AG04449 (cell line): ENCODE results near the gene PCNX4.

Experiments
- CTCF ChIA-PET: fragments of 350-600 bp; formaldehyde crosslinking; extraction: SDS; loops from one replicate; lab custom pipeline; 2021; ENCODE audit warnings: antibody characterized with exemption; lab: Yijun Ruan, JAX
- POLR2A ChIA-PET: fragments of 400-600, 350-600 bp; formaldehyde crosslinking; extraction: SDS; loops from one replicate; lab custom pipeline; 2020; ENCODE audit warnings: antibody characterized with exemption, inconsistent platforms; lab: Yijun Ruan, JAX
- DNase-seq: peaks from one replicate; pipeline ENCODE4 v3.0.0-alpha.2; 2010; ENCODE audit warnings: low read depth, low spot score
- H3K4me3 ChIP-seq: 2 replicates; pipeline ENCODE4 v1.5.1; 2011; ENCODE audit warnings: low read depth, mild to moderate bottlenecking, control low read depth, low read length
- TF ChIP-seq, protein P1 (sequence below): IDR thresholded peaks from one replicate; pipeline ENCODE4 v1.5.1; 2011; ENCODE audit warnings: mild to moderate bottlenecking, moderate library complexity, low read length, control low read depth, inconsistent platforms; ENCODE audit not compliant: insufficient read depth; ENCODE audit errors: missing control alignments

Gene PCNX4

DNA sequence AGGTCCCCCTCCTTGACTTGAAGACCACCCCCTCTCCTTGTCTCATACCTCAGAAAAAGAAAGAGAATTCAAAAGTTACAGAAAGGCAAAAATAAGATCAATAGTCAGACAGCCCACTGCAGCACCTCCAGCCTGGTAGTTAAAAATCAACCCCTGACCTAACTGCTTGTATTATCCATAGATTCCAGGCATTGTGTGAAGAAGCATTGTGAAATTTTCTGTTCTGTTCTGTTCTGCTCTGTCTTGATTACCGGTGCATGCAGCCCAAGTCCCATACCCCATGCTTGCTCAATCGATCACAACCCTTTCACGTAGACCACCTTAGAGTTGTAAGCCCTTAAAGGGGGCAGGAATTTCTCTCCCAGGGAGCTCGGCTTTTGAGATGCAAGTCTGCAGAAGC is 79.2 kb downstream of the PCNX4 start:
- DNase-seq, result no peak
- CTCF ChIA-PET, result interaction anchor here (1.4 kb wide), 2 partner anchors 75 to 106 kb away, joined by 3 read pairs; no protein-coding TSS in a partner anchor
- H3K4me3 ChIP-seq, result no peak overlapping the region
- TF ChIP-seq, protein P1, sequence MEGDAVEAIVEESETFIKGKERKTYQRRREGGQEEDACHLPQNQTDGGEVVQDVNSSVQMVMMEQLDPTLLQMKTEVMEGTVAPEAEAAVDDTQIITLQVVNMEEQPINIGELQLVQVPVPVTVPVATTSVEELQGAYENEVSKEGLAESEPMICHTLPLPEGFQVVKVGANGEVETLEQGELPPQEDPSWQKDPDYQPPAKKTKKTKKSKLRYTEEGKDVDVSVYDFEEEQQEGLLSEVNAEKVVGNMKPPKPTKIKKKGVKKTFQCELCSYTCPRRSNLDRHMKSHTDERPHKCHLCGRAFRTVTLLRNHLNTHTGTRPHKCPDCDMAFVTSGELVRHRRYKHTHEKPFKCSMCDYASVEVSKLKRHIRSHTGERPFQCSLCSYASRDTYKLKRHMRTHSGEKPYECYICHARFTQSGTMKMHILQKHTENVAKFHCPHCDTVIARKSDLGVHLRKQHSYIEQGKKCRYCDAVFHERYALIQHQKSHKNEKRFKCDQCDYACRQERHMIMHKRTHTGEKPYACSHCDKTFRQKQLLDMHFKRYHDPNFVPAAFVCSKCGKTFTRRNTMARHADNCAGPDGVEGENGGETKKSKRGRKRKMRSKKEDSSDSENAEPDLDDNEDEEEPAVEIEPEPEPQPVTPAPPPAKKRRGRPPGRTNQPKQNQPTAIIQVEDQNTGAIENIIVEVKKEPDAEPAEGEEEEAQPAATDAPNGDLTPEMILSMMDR, result no peak
- POLR2A ChIA-PET, result no interaction called here

DNA sequence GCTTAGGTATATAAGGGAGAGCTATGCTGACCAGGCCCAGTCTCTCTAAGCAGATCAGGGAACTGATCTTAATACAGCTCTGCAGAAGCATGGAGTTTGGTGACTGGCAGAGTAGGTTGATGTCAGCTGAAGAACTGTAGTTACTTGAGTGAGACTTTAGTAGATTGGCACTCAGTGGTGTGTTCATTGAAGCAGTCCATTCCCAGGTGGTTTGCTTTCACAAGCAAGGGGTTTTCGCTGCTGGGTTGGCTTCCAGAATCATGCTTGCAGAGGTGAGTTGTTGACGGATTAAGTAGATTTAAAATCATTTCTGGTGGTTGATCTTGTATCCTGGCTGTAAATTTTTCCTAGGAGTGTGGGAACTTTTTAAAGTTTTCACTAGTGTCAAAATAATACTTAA is 80.0 kb downstream of the PCNX4 start:
- no peak for DNase-seq
- POLR2A ChIA-PET, result no interaction called here
- TF ChIP-seq, protein P1, result no peak
- CTCF ChIA-PET, result interaction anchor here (0.9 to 1.4 kb wide), 3 partner anchors 9 to 107 kb away, joined by 3 to 4 read pairs (median 3); no protein-coding TSS in a partner anchor
- no peak overlapping the region for H3K4me3 ChIP-seq

DNA sequence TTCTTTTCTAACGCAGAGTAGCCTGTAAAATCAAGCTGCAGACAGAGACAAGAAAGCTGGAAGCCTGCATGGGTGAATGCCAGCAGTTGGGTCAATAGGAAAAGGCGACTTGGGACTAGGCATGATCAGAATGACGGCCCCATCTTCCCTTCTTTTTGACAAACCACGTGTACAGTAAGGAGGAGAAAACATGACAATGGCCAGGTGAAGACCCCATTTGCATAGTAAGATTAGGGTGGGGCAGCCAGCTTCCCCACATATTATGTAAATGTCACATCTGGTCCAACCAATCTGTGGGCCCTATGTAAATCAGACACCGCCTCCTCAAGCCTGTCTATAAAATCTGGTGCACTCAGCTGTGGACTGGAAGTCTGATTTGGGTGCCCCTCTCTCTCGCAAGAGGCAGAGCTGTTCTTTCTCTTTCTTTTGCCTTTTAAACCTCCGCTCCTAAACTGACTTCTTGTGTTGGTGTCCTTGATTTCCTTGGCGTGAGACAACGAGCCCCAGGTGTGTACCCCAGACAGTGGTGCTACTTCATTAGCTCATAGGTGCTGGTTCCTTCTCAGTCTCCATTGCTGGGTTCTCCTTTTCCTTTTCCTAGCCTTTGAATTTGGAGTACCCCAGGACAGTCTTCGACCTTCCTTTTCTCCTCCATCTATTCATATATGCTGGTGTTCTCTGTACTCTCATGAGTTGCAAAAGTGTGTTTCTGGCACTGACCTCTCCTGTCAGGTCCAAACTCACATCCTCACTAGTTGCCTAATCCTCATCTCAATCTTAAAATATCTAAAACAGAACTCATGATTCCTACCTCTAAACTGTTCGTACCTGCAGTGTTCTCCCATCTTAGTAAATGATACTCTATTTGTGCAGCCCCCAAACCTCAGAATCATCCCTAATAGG is 82.9 kb downstream of the PCNX4 start:
- TF ChIP-seq, protein P1, result no peak
- no peak overlapping the region for H3K4me3 ChIP-seq
- CTCF ChIA-PET, result interaction anchor here (1.2 to 1.8 kb wide), 2 partner anchors 10 to 110 kb away, joined by 3 to 6 read pairs; no protein-coding TSS in a partner anchor
- POLR2A ChIA-PET, result no interaction called here
- DNase-seq, result no peak

DNA sequence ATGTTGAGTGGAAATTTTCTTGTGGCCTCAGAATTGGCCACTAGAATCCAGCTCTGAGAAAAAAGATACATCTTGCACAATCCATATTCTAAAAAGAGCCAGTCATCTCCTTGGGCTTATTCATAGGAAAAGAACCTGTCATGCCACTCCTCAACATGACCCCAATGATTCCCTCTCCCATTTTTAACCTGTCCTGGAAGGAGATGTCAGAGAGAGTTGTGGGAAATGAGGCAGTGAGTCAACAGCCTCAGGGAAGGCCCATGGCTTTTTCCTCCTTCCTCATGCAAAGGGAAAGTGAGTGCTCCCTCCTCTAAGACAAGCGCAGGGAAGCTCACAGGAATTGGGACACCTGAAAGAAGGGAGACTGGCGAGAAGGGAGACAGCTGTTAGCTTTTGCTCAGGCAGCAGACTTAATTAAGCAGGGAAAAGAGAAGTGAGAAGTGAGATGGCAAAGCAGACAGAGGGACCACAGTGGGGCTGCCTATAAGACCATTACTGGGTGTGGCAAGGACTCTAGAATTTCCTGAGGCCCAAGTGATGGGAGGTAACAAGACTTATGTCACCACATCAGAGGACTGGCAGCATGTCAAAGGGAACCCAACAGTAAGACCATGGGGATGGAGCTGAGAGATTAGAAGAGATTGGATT is 83.7 kb downstream of the PCNX4 start:
- POLR2A ChIA-PET, result no interaction called here
- TF ChIP-seq, protein P1, result no peak
- H3K4me3 ChIP-seq, result no peak overlapping the region
- CTCF ChIA-PET, result interaction anchor here (1.2 to 1.8 kb wide), 2 partner anchors 9 to 111 kb away, joined by 3 to 6 read pairs; no protein-coding TSS in a partner anchor
- no peak for DNase-seq

DNA sequence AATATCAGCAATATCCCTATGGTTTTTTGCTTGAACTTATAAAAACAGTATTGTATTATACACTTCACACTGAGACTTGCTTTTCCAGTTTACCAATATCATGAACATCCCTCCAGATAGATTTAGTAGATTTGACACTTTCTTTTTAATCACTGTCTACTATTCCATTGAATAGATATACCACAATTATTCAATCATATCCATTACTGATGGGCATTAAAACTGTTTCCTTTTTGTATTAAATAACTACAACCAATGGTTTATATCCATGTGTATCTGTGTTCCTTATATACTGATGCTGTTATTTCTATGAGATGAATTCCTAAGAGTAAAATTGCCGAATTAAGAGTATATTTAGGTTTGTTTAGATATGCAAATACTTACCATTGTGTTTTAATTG is 86.4 kb downstream of the PCNX4 start:
- TF ChIP-seq, protein P1, result no peak
- CTCF ChIA-PET, result interaction anchor here (13.8 kb wide), 1 partner anchor 214 kb away, joined by 295 read pairs; no protein-coding TSS in a partner anchor
- no peak for DNase-seq
- H3K4me3 ChIP-seq, result no peak overlapping the region
- POLR2A ChIA-PET, result no interaction called here

DNA sequence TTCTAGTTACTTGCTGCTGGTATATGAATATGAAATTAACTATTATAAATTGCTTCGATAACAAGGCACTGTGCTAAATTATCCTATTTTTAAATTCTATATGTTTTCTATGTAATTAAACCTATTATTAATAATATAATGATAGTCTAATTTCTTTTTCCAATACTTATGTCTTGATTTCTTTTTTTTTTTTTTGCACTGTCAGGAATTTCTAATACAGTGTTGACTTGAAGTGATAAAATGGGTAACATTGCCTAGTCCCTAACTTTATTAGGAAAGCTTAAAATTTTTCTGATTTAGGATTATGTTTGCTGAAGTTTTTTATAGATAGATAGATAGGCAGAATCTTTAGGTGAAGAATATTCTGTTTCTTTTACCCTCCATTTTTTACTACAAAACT is 87.1 kb downstream of the PCNX4 start:
- CTCF ChIA-PET, result interaction anchor here (1.0 to 13.8 kb wide), 2 partner anchors 111 to 215 kb away, joined by 3 to 295 read pairs; no protein-coding TSS in a partner anchor
- no peak overlapping the region for H3K4me3 ChIP-seq
- TF ChIP-seq, protein P1, result no peak
- no peak for DNase-seq
- POLR2A ChIA-PET, result no interaction called here
